HCT116 (cell line): Measurements from ENCODE around the gene ACOXL. TPM values are rescaled to one million over a fixed set of nuclear protein-coding genes. Genes with fewer than 3 reads are reported as not detected.

Experiments used
- ATAC-seq: fragments of 200-7000 bp; cut with Tn5 transposase; 2 replicates; pipeline ENCODE4 v1.9.1; 2020; ENCODE audit warnings: mild to moderate bottlenecking, moderate library complexity
- BruUV-seq: library from RNA; stranded (reverse); fragments of 400-500 nt; replicated peaks from 2 replicates; lab custom pipeline; 2021; lab: Mats Ljungman, UMichigan
- CTCF ChIA-PET: fragments of 300-600 bp; sonication (Branson Sonifier 250); formaldehyde crosslinking; loops from one replicate; lab custom pipeline; 2021; ENCODE audit warnings: antibody characterized with exemption; lab: Charles Lee
- POLR2A ChIA-PET: fragments of 300-600, 350-600 bp; sonication (Branson Sonifier 250); formaldehyde crosslinking; loops from one replicate; lab custom pipeline; 2021; ENCODE audit warnings: antibody characterized with exemption; lab: Charles Lee
- RAD21 ChIA-PET, 2 experiments: fragments of 300-600 bp; sonication (Branson Sonifier 250); formaldehyde crosslinking; loops; one replicate each; lab custom pipeline; 2023; ENCODE audit warnings: low total read pairs in 2 of 2; ENCODE audit not compliant: uncharacterized antibody in 2 of 2, unreplicated experiment in 2 of 2, low non-redundant PET in 1 of 2; lab: Charles Lee
- DNase-seq: peaks from one replicate; pipeline ENCODE4 v3.0.0-alpha.2; 2010; ENCODE audit warnings: low read depth, low spot score
- H2AFZ ChIP-seq: fragments of 200-600 bp; shearing (Covaris generic), sonication (generic); 2 replicates; pipeline ENCODE4 v1.6.1; 2017; ENCODE audit warnings: low read depth, mixed run types, mixed read lengths, antibody characterized with exemption, low read length; ENCODE audit not compliant: poor library complexity, severe bottlenecking
- H3K27ac ChIP-seq: 2 replicates; pipeline ENCODE4 v1.5.1; 2012; ENCODE audit warnings: low read depth, low read length
- H3K27me3 ChIP-seq: fragments of 200-600 bp; sonication (generic); 2 replicates; pipeline ENCODE4 v1.6.1; 2016; ENCODE audit warnings: mixed run types, low read length, mixed read lengths; ENCODE audit not compliant: insufficient read depth
- H3K36me3 ChIP-seq, 2 experiments: fragments of 200-500 bp in 1 of 2; fragments of 200-600 bp in 1 of 2; sonication (Bioruptor generic) in 1 of 2; sonication (generic) in 1 of 2; 2 replicates each; pipeline versions ENCODE4 v1.5.1 to v1.6.1; 2014 to 2016; ENCODE audit warnings: low read length in 2 of 2, inconsistent platforms in 1 of 2, mixed read lengths in 1 of 2, mixed run types in 1 of 2; ENCODE audit not compliant: insufficient read depth in 2 of 2, control insufficient read depth in 1 of 2
- H3K4me1 ChIP-seq, 2 experiments: fragments of 200-600 bp in 1 of 2; sonication (generic) in 1 of 2; 2 replicates each; pipeline versions ENCODE4 v1.5.1 to v1.6.1; 2012 to 2017; ENCODE audit warnings: low read length in 2 of 2, inconsistent platforms in 1 of 2, mild to moderate bottlenecking in 1 of 2, mixed read lengths in 1 of 2, mixed run types in 1 of 2, moderate library complexity in 1 of 2; ENCODE audit not compliant: insufficient read depth in 2 of 2, control insufficient read depth in 1 of 2
- H3K4me2 ChIP-seq: fragments of 200-600 bp; sonication (generic); 2 replicates; pipeline ENCODE4 v1.6.1; 2017; ENCODE audit warnings: mixed run types, low read length, mixed read lengths
- H3K4me3 ChIP-seq, 2 experiments: fragments of 200-600 bp in 1 of 2; sonication (generic) in 1 of 2; replicated peaks in 1 of 2; 2 replicates each; pipeline ENCODE4 v1.5.1; 2011 to 2016; ENCODE audit warnings: low read length in 2 of 2, control low read depth in 1 of 2, low read depth in 1 of 2, mild to moderate bottlenecking in 1 of 2, mixed read lengths in 1 of 2, mixed run types in 1 of 2
- H3K79me2 ChIP-seq: fragments of 200-600 bp; sonication (generic); 2 replicates; pipeline ENCODE4 v1.6.1; 2017; ENCODE audit warnings: mild to moderate bottlenecking, mixed run types, low read length, moderate library complexity, mixed read lengths; ENCODE audit not compliant: insufficient read depth
- H3K9ac ChIP-seq: fragments of 200-600 bp; sonication (generic); 2 replicates; pipeline ENCODE4 v1.6.1; 2016; ENCODE audit warnings: low read length, mixed read lengths
- H3K9me2 ChIP-seq: fragments of 200-600 bp; sonication (generic), shearing (Covaris generic); 2 replicates; pipeline ENCODE4 v1.6.1; 2017; ENCODE audit warnings: mixed run types, mild to moderate bottlenecking, moderate library complexity; ENCODE audit not compliant: insufficient read depth
- H3K9me3 ChIP-seq, 2 experiments: fragments of 200-500 bp in 1 of 2; fragments of 200-600 bp in 1 of 2; sonication (Bioruptor generic) in 1 of 2; sonication (generic) in 1 of 2; 2 replicates each; pipeline ENCODE4 v1.6.1; 2014 to 2017; ENCODE audit warnings: low read length in 2 of 2, mixed read lengths in 2 of 2, inconsistent platforms in 1 of 2, low read depth in 1 of 2, mild to moderate bottlenecking in 1 of 2, mixed run types in 1 of 2, moderate library complexity in 1 of 2; ENCODE audit not compliant: control insufficient read depth in 1 of 2, insufficient read depth in 1 of 2
- H4K20me1 ChIP-seq: fragments of 200-600 bp; sonication (generic), shearing (Covaris generic); 2 replicates; pipeline ENCODE4 v1.6.1; 2017; ENCODE audit warnings: mixed run types, mild to moderate bottlenecking, moderate library complexity; ENCODE audit not compliant: insufficient read depth
- CBX3 ChIP-seq: IDR thresholded peaks from 2 replicates; pipeline ENCODE4 v1.6.1; 2012; ENCODE audit warnings: low read depth
- CEBPB ChIP-seq: IDR thresholded peaks from 2 replicates; pipeline ENCODE4 v1.6.1; 2012; ENCODE audit warnings: low read depth
- CTCF ChIP-seq, 3 experiments: fragments of 200-600 bp in 1 of 3; sonication (generic) in 1 of 3; IDR thresholded peaks in 2 of 3; conservative IDR thresholded peaks in 1 of 3; 2 replicates each; pipeline ENCODE4 v1.5.1; 2012 to 2017; ENCODE audit warnings: low read depth in 2 of 3, low read length in 2 of 3, antibody characterized with exemption in 1 of 3, borderline replicate concordance in 1 of 3, control low read depth in 1 of 3, mild to moderate bottlenecking in 1 of 3, mixed read lengths in 1 of 3, mixed run types in 1 of 3, moderate library complexity in 1 of 3; ENCODE audit not compliant: insufficient read depth in 1 of 3
- EGR1 ChIP-seq: IDR thresholded peaks from 2 replicates; pipeline ENCODE4 v1.6.1; 2012; ENCODE audit warnings: low read depth
- ELF1 ChIP-seq: IDR thresholded peaks from 2 replicates; pipeline ENCODE4 v1.6.1; 2012; ENCODE audit warnings: low read depth, borderline replicate concordance
- EZH2 ChIP-seq: fragments of 200-600 bp; sonication (generic); IDR thresholded peaks from 2 replicates; pipeline ENCODE4 v1.6.1; 2017; ENCODE audit warnings: antibody characterized with exemption, mixed run types
- EZH2phosphoT487 ChIP-seq: fragments of 200-600 bp; IDR thresholded peaks from 2 replicates; pipeline ENCODE4 v1.6.1; 2018; ENCODE audit warnings: antibody characterized with exemption, borderline replicate concordance
- FOSL1 ChIP-seq: IDR thresholded peaks from 2 replicates; pipeline ENCODE4 v1.6.1; 2012; ENCODE audit warnings: low read depth
- JUND ChIP-seq: IDR thresholded peaks from 2 replicates; pipeline ENCODE4 v1.6.1; 2012
- POLR2A ChIP-seq: IDR thresholded peaks from 2 replicates; pipeline ENCODE4 v1.7.0; 2011; ENCODE audit warnings: borderline replicate concordance; ENCODE audit not compliant: insufficient read depth, insufficient read length; ENCODE audit errors: extremely low read depth
- POLR2AphosphoS5 ChIP-seq: IDR thresholded peaks from 2 replicates; pipeline ENCODE4 v1.6.1; 2011; ENCODE audit warnings: mild to moderate bottlenecking, low read depth, low read length, moderate library complexity
- RAD21 ChIP-seq: IDR thresholded peaks from 2 replicates; pipeline ENCODE4 v1.6.1; 2012; ENCODE audit warnings: low read depth, mild to moderate bottlenecking
- SIN3A ChIP-seq: IDR thresholded peaks from 2 replicates; pipeline ENCODE4 v1.6.1; 2012; ENCODE audit warnings: low read depth
- SP1 ChIP-seq: IDR thresholded peaks from 2 replicates; pipeline ENCODE4 v1.6.1; 2012; ENCODE audit warnings: low read depth
- SRF ChIP-seq: IDR thresholded peaks from 2 replicates; pipeline ENCODE4 v1.6.1; 2012; ENCODE audit warnings: low read depth
- ZFX ChIP-seq: fragments of 450-650 bp; IDR thresholded peaks from 2 replicates; pipeline ENCODE4 v1.6.1; 2017
- intact Hi-C: fragments of 100-400 bp; cut with micrococcal nuclease; formaldehyde crosslinking; loops from 2 replicates; pipeline ENCODE4 v1.10.0; 2022
- total RNA-seq: library from RNA; stranded (reverse); gene quantifications from one replicate; pipeline ENCODE4 v1.2.1, GENCODE V29; 2021; ENCODE audit not compliant: unreplicated experiment
- TF ChIP-seq, protein P1 (sequence below): IDR thresholded peaks from 2 replicates; pipeline ENCODE4 v1.6.1; 2011; ENCODE audit warnings: mild to moderate bottlenecking, low read length, moderate library complexity; ENCODE audit not compliant: insufficient replicate concordance; ENCODE audit errors: extremely low read depth

ACOXL gene
- total RNA-seq, 1 experiment from 2014 or later: 5.5 TPM

DNA sequence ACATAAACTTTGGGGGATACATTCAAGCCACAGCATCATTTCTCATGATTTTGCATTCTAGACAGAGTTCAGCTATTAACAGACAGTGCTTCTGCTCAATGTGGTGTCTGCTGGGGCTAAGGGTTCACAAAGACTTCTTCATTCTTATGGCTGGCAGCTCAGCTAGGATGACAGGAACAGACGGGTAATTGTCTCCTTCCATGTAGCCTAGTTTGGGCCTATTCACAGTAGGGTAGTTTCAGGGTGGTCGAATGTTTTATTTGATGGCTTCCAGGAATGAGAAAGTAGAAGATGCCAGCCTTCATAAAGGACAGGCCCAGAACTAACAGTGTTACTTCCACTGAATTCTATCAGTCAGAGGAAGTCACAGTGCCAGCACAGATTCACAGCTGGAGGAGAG, 362.3 kb downstream of the ACOXL start:
- no peak overlapping the region for H3K9ac ChIP-seq
- H3K4me1 ChIP-seq: peaks cover 0 to 7% of the 10 kb centered on the region in 2 experiments; a peak in 1 of 4 replicates
- H2AFZ ChIP-seq: no peak overlapping the region
- no peaks in the 10 kb centered on the region for H3K27me3 ChIP-seq
- H3K27ac ChIP-seq: no peak overlapping the region
- no peaks in the 10 kb centered on the region for H3K36me3 ChIP-seq
- H3K79me2 ChIP-seq: no peaks in the 10 kb centered on the region
- H3K9me3 ChIP-seq: no peaks in the 10 kb centered on the region
- intact Hi-C loops: no loop called here
- TF ChIP-seq POLR2A: no peak
- TF ChIP-seq SP1: no peak
- no peak for TF ChIP-seq POLR2AphosphoS5
- no peak for TF ChIP-seq CTCF (IDR thresholded peaks at IDR 0.05 in 2 of 3, conservative IDR thresholded peaks at IDR 0.05 in 1 of 3; ENCODE audit: borderline replicate concordance in 1 of 3, insufficient read depth in 1 of 3, low read depth in 2 of 3, low read length in 2 of 3)
- TF ChIP-seq RAD21: no peak
- no peak for TF ChIP-seq EZH2phosphoT487
- TF ChIP-seq, protein P1, sequence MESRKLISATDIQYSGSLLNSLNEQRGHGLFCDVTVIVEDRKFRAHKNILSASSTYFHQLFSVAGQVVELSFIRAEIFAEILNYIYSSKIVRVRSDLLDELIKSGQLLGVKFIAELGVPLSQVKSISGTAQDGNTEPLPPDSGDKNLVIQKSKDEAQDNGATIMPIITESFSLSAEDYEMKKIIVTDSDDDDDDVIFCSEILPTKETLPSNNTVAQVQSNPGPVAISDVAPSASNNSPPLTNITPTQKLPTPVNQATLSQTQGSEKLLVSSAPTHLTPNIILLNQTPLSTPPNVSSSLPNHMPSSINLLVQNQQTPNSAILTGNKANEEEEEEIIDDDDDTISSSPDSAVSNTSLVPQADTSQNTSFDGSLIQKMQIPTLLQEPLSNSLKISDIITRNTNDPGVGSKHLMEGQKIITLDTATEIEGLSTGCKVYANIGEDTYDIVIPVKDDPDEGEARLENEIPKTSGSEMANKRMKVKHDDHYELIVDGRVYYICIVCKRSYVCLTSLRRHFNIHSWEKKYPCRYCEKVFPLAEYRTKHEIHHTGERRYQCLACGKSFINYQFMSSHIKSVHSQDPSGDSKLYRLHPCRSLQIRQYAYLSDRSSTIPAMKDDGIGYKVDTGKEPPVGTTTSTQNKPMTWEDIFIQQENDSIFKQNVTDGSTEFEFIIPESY: no peak
- no peak for TF ChIP-seq EGR1
- no peak for TF ChIP-seq CEBPB
- no peak for TF ChIP-seq SIN3A
- no peak for TF ChIP-seq SRF
- no peak for TF ChIP-seq ZFX
- no peak for TF ChIP-seq CBX3
- TF ChIP-seq ELF1: no peak
- TF ChIP-seq EZH2: no peak
- no peak for TF ChIP-seq FOSL1
- TF ChIP-seq JUND: no peak
- TF ChIP-seq, all 23 proteins: peak for 0
- BruUV-seq: no TSS peak
- DNase-seq (no peak), ATAC-seq (no peak)
- ChIA-PET CTCF (no interaction called here), RAD21 (no interaction called here), POLR2A (no interaction called here)
- Histone ChIP-seq H4K20me1 (no peaks in the 10 kb centered on the region), H3K4me3 (no peak overlapping the region), H3K4me2 (no peak overlapping the region), H3K9me2 (no peaks in the 10 kb centered on the region)
